Osteocyte (in vitro differentiated cells): ENCODE results near the gene MTUS2. TPM values are rescaled to one million over a fixed set of nuclear protein-coding genes. Genes with fewer than 3 reads are reported as not detected.

Experiments
- DNase-seq: peaks from one replicate; pipeline ENCODE4 v3.0.0; 2021; ENCODE audit warnings: mixed read lengths; ENCODE audit not compliant: unreplicated experiment; ENCODE audit errors: extremely low spot score
- H3K27ac Mint-ChIP-seq: one replicate; pipeline ENCODE4 v1.8.0; 2021; ENCODE audit warnings: mild to moderate bottlenecking, mixed read lengths; ENCODE audit not compliant: unreplicated experiment
- H3K27me3 Mint-ChIP-seq: one replicate; pipeline ENCODE4 v1.8.0; 2021; ENCODE audit warnings: mixed read lengths; ENCODE audit not compliant: unreplicated experiment
- H3K36me3 Mint-ChIP-seq: one replicate; pipeline ENCODE4 v1.8.0; 2021; ENCODE audit warnings: mixed read lengths; ENCODE audit not compliant: unreplicated experiment
- H3K4me1 Mint-ChIP-seq: one replicate; pipeline ENCODE4 v1.8.0; 2021; ENCODE audit warnings: mixed read lengths; ENCODE audit not compliant: unreplicated experiment
- H3K4me3 Mint-ChIP-seq: one replicate; pipeline ENCODE4 v1.8.0; 2021; ENCODE audit warnings: mild to moderate bottlenecking, moderate library complexity, mixed read lengths; ENCODE audit not compliant: unreplicated experiment
- H3K9me3 Mint-ChIP-seq: one replicate; pipeline ENCODE4 v1.8.0; 2021; ENCODE audit warnings: mixed read lengths; ENCODE audit not compliant: unreplicated experiment
- CTCF ChIP-seq: fragments of 200-600 bp; sonication (generic); IDR thresholded peaks from 2 replicates; pipeline ENCODE4 v1.5.0; 2021; ENCODE audit warnings: antibody characterized with exemption, mild to moderate bottlenecking, moderate library complexity
- total RNA-seq: library from RNA; stranded (reverse); gene quantifications from 2 replicates; pipeline ENCODE4 v1.2.1, GENCODE V29; 2021

The MTUS2 gene
- total RNA-seq, 1 donor from 2014 or later: 0.05 TPM

GRCh38 chr13:29534083-29534482 lies 713.9 kb downstream of the MTUS2 start:
- H3K36me3 Mint-ChIP-seq: peaks cover 33% of the 10 kb centered on the region
- peaks cover 34% of the 10 kb centered on the region for H3K4me1 Mint-ChIP-seq
- DNase-seq: no peak
- no peaks in the 10 kb centered on the region for H3K27me3 Mint-ChIP-seq
- H3K27ac Mint-ChIP-seq: peak overlapping the region; percentile 5
- H3K9me3 Mint-ChIP-seq: no peaks in the 10 kb centered on the region
- no peak overlapping the region for H3K4me3 Mint-ChIP-seq
- no peak for TF ChIP-seq CTCF

GRCh38 chr13:29535663-29536655 lies 715.8 kb downstream of the MTUS2 start:
- peaks cover 26% of the 10 kb centered on the region for H3K4me1 Mint-ChIP-seq
- H3K27me3 Mint-ChIP-seq: no peaks in the 10 kb centered on the region
- H3K27ac Mint-ChIP-seq: no peak overlapping the region
- no peak overlapping the region for H3K4me3 Mint-ChIP-seq
- TF ChIP-seq CTCF: no peak
- no peak for DNase-seq
- peaks cover 18% of the 10 kb centered on the region for H3K36me3 Mint-ChIP-seq
- no peaks in the 10 kb centered on the region for H3K9me3 Mint-ChIP-seq

GRCh38 chr13:29536853-29537252 lies 716.7 kb downstream of the MTUS2 start:
- TF ChIP-seq CTCF: no peak
- no peaks in the 10 kb centered on the region for H3K9me3 Mint-ChIP-seq
- no peaks in the 10 kb centered on the region for H3K27me3 Mint-ChIP-seq
- peaks cover 23% of the 10 kb centered on the region for H3K4me1 Mint-ChIP-seq
- no peak overlapping the region for H3K27ac Mint-ChIP-seq
- no peak for DNase-seq
- no peak overlapping the region for H3K4me3 Mint-ChIP-seq
- H3K36me3 Mint-ChIP-seq: peaks cover 18% of the 10 kb centered on the region

GRCh38 chr13:29537736-29538651 lies 717.9 kb downstream of the MTUS2 start:
- H3K27me3 Mint-ChIP-seq: no peaks in the 10 kb centered on the region
- no peak overlapping the region for H3K4me3 Mint-ChIP-seq
- no peak for DNase-seq
- no peak overlapping the region for H3K27ac Mint-ChIP-seq
- no peaks in the 10 kb centered on the region for H3K9me3 Mint-ChIP-seq
- peaks cover 15% of the 10 kb centered on the region for H3K36me3 Mint-ChIP-seq
- H3K4me1 Mint-ChIP-seq: peaks cover 16% of the 10 kb centered on the region
- no peak for TF ChIP-seq CTCF

GRCh38 chr13:29538652-29539040 lies 718.5 kb downstream of the MTUS2 start:
- Mint-ChIP-seq H3K27ac (no peak overlapping the region), H3K27me3 (no peaks in the 10 kb centered on the region), H3K4me3 (no peak overlapping the region), H3K9me3 (no peaks in the 10 kb centered on the region), H3K4me1 (peaks cover 16% of the 10 kb centered on the region), H3K36me3 (peaks cover 12% of the 10 kb centered on the region)
- no peak for DNase-seq
- TF ChIP-seq CTCF: no peak
